Activated T-cell treated with anti-CD3 and anti-CD28 coated beads, Interleukin-2, amount 50 U/mL, for 72 hours (primary cell): ENCODE measurements around the gene LDLRAP1. TPM values are rescaled to one million over a fixed set of nuclear protein-coding genes. Genes with fewer than 3 reads are reported as not detected.

ENCODE experiments used
- ATAC-seq, 2 donors: fragments of 150-1000 bp; cut with Tn5 transposase; replicated peaks in 1 of 2; 2 replicates each; pipeline ENCODE4 v1.10.0; 2021; ENCODE audit warnings: moderate library complexity in 2 of 2, mild to moderate bottlenecking in 1 of 2
- DNase-seq, 2 donors: peaks; one replicate each; pipeline ENCODE4 v3.0.0; 2021 to 2022; ENCODE audit warnings: mixed read lengths in 1 of 2
- H3K27ac Mint-ChIP-seq: one replicate; pipeline ENCODE4 v1.8.0; 2022; ENCODE audit warnings: mild to moderate bottlenecking, moderate library complexity, mixed read lengths
- H3K27me3 Mint-ChIP-seq: one replicate; pipeline ENCODE4 v1.8.0; 2022; ENCODE audit warnings: low read depth, mixed read lengths
- H3K36me3 Mint-ChIP-seq, 2 donors: one replicate each; pipeline ENCODE4 v1.8.0; 2022; ENCODE audit warnings: mixed read lengths in 2 of 2, mild to moderate bottlenecking in 1 of 2; ENCODE audit not compliant: insufficient read depth in 2 of 2
- H3K4me1 Mint-ChIP-seq: one replicate; pipeline ENCODE4 v1.8.0; 2022; ENCODE audit warnings: low read depth, mixed read lengths
- H3K4me3 Mint-ChIP-seq, 2 donors: one replicate each; pipeline ENCODE4 v1.8.0; 2022; ENCODE audit warnings: mild to moderate bottlenecking in 2 of 2, mixed read lengths in 2 of 2, moderate library complexity in 2 of 2
- H3K9me3 Mint-ChIP-seq, 2 donors: one replicate each; pipeline ENCODE4 v1.8.0; 2022; ENCODE audit warnings: mixed read lengths in 2 of 2
- total RNA-seq, 2 donors: library from RNA; stranded (reverse); gene quantifications; one replicate each; pipeline ENCODE4 v1.2.3, GENCODE V29; 2022

Gene LDLRAP1
- total RNA-seq, 2 donors from 2014 or later = 13.5 to 14.7 TPM

- H3K27ac Mint-ChIP-seq = no peak overlapping the region
- peaks cover 28% of the 10 kb centered on the region for H3K4me1 Mint-ChIP-seq
- peak overlapping the region in 1 of 2 donors; percentile 90 for H3K4me3 Mint-ChIP-seq
- no peak for DNase-seq
- no peaks in the 10 kb centered on the region for H3K27me3 Mint-ChIP-seq
- H3K36me3 Mint-ChIP-seq = no peaks in the 10 kb centered on the region
- ATAC-seq = no peak
- H3K9me3 Mint-ChIP-seq = no peaks in the 10 kb centered on the region
Measured at GRCh38 chr1:25541889-25542658, 1.3 kb upstream of the LDLRAP1 start.

GRCh38 chr1:25543005-25543424 lies 391 bp upstream of the LDLRAP1 start:
- no peaks in the 10 kb centered on the region for H3K9me3 Mint-ChIP-seq
- no peak for ATAC-seq
- H3K36me3 Mint-ChIP-seq = no peaks in the 10 kb centered on the region
- H3K27me3 Mint-ChIP-seq = no peaks in the 10 kb centered on the region
- no peak overlapping the region for H3K27ac Mint-ChIP-seq
- DNase-seq = no peak
- H3K4me3 Mint-ChIP-seq = peak overlapping the region; percentile 56 to 90
- H3K4me1 Mint-ChIP-seq = peaks cover 28% of the 10 kb centered on the region

GRCh38 chr1:25544243-25544764 lies 898 bp downstream of the LDLRAP1 start:
- ATAC-seq (no peak), DNase-seq (no peak)
- Mint-ChIP-seq H3K27ac (no peak overlapping the region), H3K4me1 (peaks cover 39% of the 10 kb centered on the region), H3K27me3 (no peaks in the 10 kb centered on the region), H3K9me3 (no peaks in the 10 kb centered on the region), H3K36me3 (no peaks in the 10 kb centered on the region), H3K4me3 (peak overlapping the region; percentile 90 to 92)

GRCh38 chr1:25544819-25545218 lies 1.4 kb downstream of the LDLRAP1 start:
- H3K4me3 Mint-ChIP-seq = peak overlapping the region; percentile 90 to 92
- ATAC-seq (no peak), DNase-seq (no peak)
- no peak overlapping the region for H3K27ac Mint-ChIP-seq
- no peaks in the 10 kb centered on the region for H3K36me3 Mint-ChIP-seq
- H3K4me1 Mint-ChIP-seq = peaks cover 44% of the 10 kb centered on the region
- H3K9me3 Mint-ChIP-seq = no peaks in the 10 kb centered on the region
- no peaks in the 10 kb centered on the region for H3K27me3 Mint-ChIP-seq

- Mint-ChIP-seq H3K4me3 (peak overlapping the region; percentile 90 to 92), H3K9me3 (peaks cover under 1 to 2% of the 10 kb centered on the region in 2 donors), H3K4me1 (peaks cover 54% of the 10 kb centered on the region), H3K27me3 (no peaks in the 10 kb centered on the region), H3K27ac (no peak overlapping the region), H3K36me3 (peaks cover 0 to 2% of the 10 kb centered on the region in 2 donors)
- ATAC-seq (no peak), DNase-seq (no peak)
Measured at GRCh38 chr1:25545767-25546166, 2.4 kb downstream of the LDLRAP1 start.

- Mint-ChIP-seq H3K27me3 (no peaks in the 10 kb centered on the region), H3K9me3 (peaks cover 3 to 4% of the 10 kb centered on the region in 2 donors), H3K4me1 (peaks cover 58% of the 10 kb centered on the region), H3K27ac (no peak overlapping the region), H3K36me3 (peaks cover 0 to 2% of the 10 kb centered on the region in 2 donors), H3K4me3 (no peak overlapping the region)
- DNase-seq (no peak), ATAC-seq (no peak)
Measured at GRCh38 chr1:25546193-25546592, 2.8 kb downstream of the LDLRAP1 start.

- peaks cover 80% of the 10 kb centered on the region for H3K4me1 Mint-ChIP-seq
- peaks cover 3 to 4% of the 10 kb centered on the region in 2 donors for H3K9me3 Mint-ChIP-seq
- peaks cover 0 to 2% of the 10 kb centered on the region in 2 donors for H3K36me3 Mint-ChIP-seq
- no peak for DNase-seq
- peak overlapping the region in 1 of 2 donors; percentile 75 for H3K4me3 Mint-ChIP-seq
- H3K27me3 Mint-ChIP-seq = no peaks in the 10 kb centered on the region
- no peak for ATAC-seq
- H3K27ac Mint-ChIP-seq = no peak overlapping the region
Measured at GRCh38 chr1:25548601-25549000, 5.2 kb downstream of the LDLRAP1 start.

- H3K4me3 Mint-ChIP-seq = peak overlapping the region; percentile 75 to 78
- H3K4me1 Mint-ChIP-seq = peaks cover 83% of the 10 kb centered on the region
- H3K27me3 Mint-ChIP-seq = no peaks in the 10 kb centered on the region
- H3K27ac Mint-ChIP-seq = peak overlapping the region; percentile 27
- H3K9me3 Mint-ChIP-seq = peaks cover 3 to 4% of the 10 kb centered on the region in 2 donors
- DNase-seq (peak; percentile 81 to 93), ATAC-seq (peak; percentile 95 to 98)
- peaks cover 0 to 2% of the 10 kb centered on the region in 2 donors for H3K36me3 Mint-ChIP-seq
Measured at GRCh38 chr1:25549273-25550154, 6.1 kb downstream of the LDLRAP1 start.

- ATAC-seq (no peak), DNase-seq (no peak)
- H3K9me3 Mint-ChIP-seq = peaks cover 3 to 4% of the 10 kb centered on the region in 2 donors
- H3K27me3 Mint-ChIP-seq = no peaks in the 10 kb centered on the region
- peak overlapping the region; percentile 6 for H3K27ac Mint-ChIP-seq
- peaks cover 78% of the 10 kb centered on the region for H3K4me1 Mint-ChIP-seq
- peaks cover 0 to 2% of the 10 kb centered on the region in 2 donors for H3K36me3 Mint-ChIP-seq
- peak overlapping the region; percentile 75 to 78 for H3K4me3 Mint-ChIP-seq
Measured at GRCh38 chr1:25550155-25550506, 6.7 kb downstream of the LDLRAP1 start.

GRCh38 chr1:25550683-25551310 lies 7.4 kb downstream of the LDLRAP1 start:
- H3K4me3 Mint-ChIP-seq = peak overlapping the region; percentile 75 to 78
- H3K36me3 Mint-ChIP-seq = peaks cover 0 to 2% of the 10 kb centered on the region in 2 donors
- H3K9me3 Mint-ChIP-seq = peaks cover 3 to 4% of the 10 kb centered on the region in 2 donors
- peak overlapping the region; percentile 64 for H3K27ac Mint-ChIP-seq
- ATAC-seq (no peak), DNase-seq (no peak)
- H3K4me1 Mint-ChIP-seq = peaks cover 78% of the 10 kb centered on the region
- H3K27me3 Mint-ChIP-seq = no peaks in the 10 kb centered on the region

GRCh38 chr1:25553749-25554429 lies 10.5 kb downstream of the LDLRAP1 start:
- ATAC-seq (no peak), DNase-seq (no peak)
- Mint-ChIP-seq H3K27ac (no peak overlapping the region), H3K4me1 (peaks cover 87% of the 10 kb centered on the region), H3K4me3 (no peak overlapping the region), H3K27me3 (no peaks in the 10 kb centered on the region), H3K9me3 (peaks cover 3 to 4% of the 10 kb centered on the region in 2 donors), H3K36me3 (peaks cover 0 to 2% of the 10 kb centered on the region in 2 donors)

- H3K4me1 Mint-ChIP-seq = peaks cover 87% of the 10 kb centered on the region
- no peaks in the 10 kb centered on the region for H3K27me3 Mint-ChIP-seq
- H3K9me3 Mint-ChIP-seq = peaks cover 3 to 4% of the 10 kb centered on the region in 2 donors
- H3K4me3 Mint-ChIP-seq = no peak overlapping the region
- ATAC-seq (no peak), DNase-seq (no peak)
- peaks cover 0 to 2% of the 10 kb centered on the region in 2 donors for H3K36me3 Mint-ChIP-seq
- H3K27ac Mint-ChIP-seq = no peak overlapping the region
Measured at GRCh38 chr1:25554430-25554780, 11.0 kb downstream of the LDLRAP1 start.
